Measurements from ENCODE around the gene YIPF5. TPM values are rescaled to one million over a fixed set of nuclear protein-coding genes. Genes with fewer than 3 reads are reported as not detected.

YIPF5 gene
- total RNA-seq, 1 experiment from 2014 or later: 24.1 TPM

DNA sequence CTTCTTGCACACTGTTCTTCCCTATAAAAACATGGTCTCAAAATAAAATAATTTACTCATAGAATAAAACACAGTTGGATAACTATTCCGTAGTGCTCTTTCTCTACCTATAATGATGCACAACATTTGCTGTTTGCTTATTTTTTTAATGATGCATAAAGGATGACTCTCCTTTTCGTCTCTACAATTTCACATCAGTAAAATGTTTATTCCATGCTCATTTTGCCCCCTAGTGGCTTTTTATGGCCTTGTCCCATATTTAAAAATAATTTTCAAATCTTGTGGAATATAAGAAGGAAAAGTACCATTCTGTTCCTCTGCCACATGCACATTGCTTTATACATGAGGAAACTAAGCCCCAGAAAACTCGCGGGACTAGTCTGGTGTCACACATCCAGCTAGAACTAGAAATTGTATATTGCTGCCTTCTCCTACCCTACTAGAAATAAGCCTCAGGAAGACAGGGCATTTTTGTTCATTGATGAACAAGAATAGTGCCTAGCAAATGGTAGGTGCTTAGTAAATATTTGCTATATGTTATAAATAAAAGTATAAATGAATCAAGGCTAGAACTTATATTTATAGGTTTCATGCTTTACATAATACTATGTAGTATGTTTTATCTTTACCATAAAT is 12.9 kb upstream of the YIPF5 start:
- no peaks in the 10 kb centered on the region for H3K9me3 ChIP-seq (ENCODE audit: low read length)
- ChIA-PET CTCF (no interaction called here), POLR2A (ENCODE audit: unreplicated experiment) (no interaction called here)
- peak; percentile 68 for DNase-seq
- no peaks in the 10 kb centered on the region for H3K79me2 ChIP-seq (ENCODE audit: low read length)
- H3F3A ChIP-seq (ENCODE audit: low read length, unreplicated experiment): no peaks in the 10 kb centered on the region
- 0 out of 2 replicates have a peak overlapping the region, but pooled peaks have one; percentile 19 for H3K4me2 ChIP-seq (ENCODE audit: low read length)
- H3K9me2 ChIP-seq (replicated peaks; ENCODE audit: low read length): no peaks in the 10 kb centered on the region
- H3K4me3 ChIP-seq (ENCODE audit: low read length): no peak overlapping the region
- no TSS peak for BruUV-seq (replicated peaks)
- no peak overlapping the region for H3K27ac ChIP-seq (ENCODE audit: low read length)
- H4K20me1 ChIP-seq (ENCODE audit: low read length): no peaks in the 10 kb centered on the region
- H3K4me1 ChIP-seq (ENCODE audit: insufficient read depth, low read length): peaks cover 10% of the 10 kb centered on the region
- TF ChIP-seq EZH2 (IDR thresholded peaks at IDR 0.05; ENCODE audit: low read length, unreplicated experiment): no peak
- TF ChIP-seq EZH2phosphoT487 (IDR thresholded peaks at IDR 0.05; ENCODE audit: borderline replicate concordance, low read length): no peak
- TF ChIP-seq, protein P1, sequence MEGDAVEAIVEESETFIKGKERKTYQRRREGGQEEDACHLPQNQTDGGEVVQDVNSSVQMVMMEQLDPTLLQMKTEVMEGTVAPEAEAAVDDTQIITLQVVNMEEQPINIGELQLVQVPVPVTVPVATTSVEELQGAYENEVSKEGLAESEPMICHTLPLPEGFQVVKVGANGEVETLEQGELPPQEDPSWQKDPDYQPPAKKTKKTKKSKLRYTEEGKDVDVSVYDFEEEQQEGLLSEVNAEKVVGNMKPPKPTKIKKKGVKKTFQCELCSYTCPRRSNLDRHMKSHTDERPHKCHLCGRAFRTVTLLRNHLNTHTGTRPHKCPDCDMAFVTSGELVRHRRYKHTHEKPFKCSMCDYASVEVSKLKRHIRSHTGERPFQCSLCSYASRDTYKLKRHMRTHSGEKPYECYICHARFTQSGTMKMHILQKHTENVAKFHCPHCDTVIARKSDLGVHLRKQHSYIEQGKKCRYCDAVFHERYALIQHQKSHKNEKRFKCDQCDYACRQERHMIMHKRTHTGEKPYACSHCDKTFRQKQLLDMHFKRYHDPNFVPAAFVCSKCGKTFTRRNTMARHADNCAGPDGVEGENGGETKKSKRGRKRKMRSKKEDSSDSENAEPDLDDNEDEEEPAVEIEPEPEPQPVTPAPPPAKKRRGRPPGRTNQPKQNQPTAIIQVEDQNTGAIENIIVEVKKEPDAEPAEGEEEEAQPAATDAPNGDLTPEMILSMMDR (conservative IDR thresholded peaks at IDR 0.05; ENCODE audit: low read depth, low read length): peak; percentile 72
- no peaks in the 10 kb centered on the region for H3K27me3 ChIP-seq (ENCODE audit: low read length)
- no peak overlapping the region for H3K9ac ChIP-seq (ENCODE audit: low read length)
- intact Hi-C loops (cut with micrococcal nuclease): loop anchor here (5.0 to 10.0 kb wide), 3 partner anchors 781 to 1466 kb away; partner anchors contain the start of gene NR3C1
- no peaks in the 10 kb centered on the region for H3K36me3 ChIP-seq (ENCODE audit: low read depth, low read length)
- H2AFZ ChIP-seq (ENCODE audit: low read length): no peak overlapping the region
- peak; percentile 73 for ATAC-seq

DNA sequence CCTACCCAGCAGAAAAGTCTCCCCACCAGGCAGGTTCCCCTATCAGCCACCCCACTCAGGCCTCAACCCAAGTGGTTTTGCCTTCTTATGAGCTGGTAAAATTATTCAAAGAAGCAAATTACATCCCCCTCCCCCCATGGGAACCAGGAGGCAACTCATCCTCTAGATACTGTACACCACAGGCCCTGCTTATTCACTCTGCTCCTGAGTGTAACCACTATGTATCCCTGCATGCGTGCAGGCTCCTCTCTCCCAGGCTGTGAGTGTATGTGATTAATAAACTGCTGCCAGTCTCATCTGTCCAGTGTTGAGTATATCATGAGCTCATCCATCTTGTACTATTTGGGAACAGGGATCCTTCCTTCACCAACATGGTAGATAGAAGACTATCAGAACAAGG is 8.8 kb upstream of the YIPF5 start:
- Histone ChIP-seq H3K9ac (ENCODE audit: low read length) (no peak overlapping the region), H3K36me3 (ENCODE audit: low read depth, low read length) (no peaks in the 10 kb centered on the region), H4K20me1 (ENCODE audit: low read length) (no peaks in the 10 kb centered on the region), H3K79me2 (ENCODE audit: low read length) (no peaks in the 10 kb centered on the region), H3K9me2 (replicated peaks; ENCODE audit: low read length) (no peaks in the 10 kb centered on the region), H2AFZ (ENCODE audit: low read length) (no peak overlapping the region), H3K27ac (ENCODE audit: low read length) (no peak overlapping the region), H3K4me1 (ENCODE audit: insufficient read depth, low read length) (no peaks in the 10 kb centered on the region), H3K4me2 (ENCODE audit: low read length) (no peak overlapping the region), H3F3A (ENCODE audit: low read length, unreplicated experiment) (no peaks in the 10 kb centered on the region), H3K4me3 (ENCODE audit: low read length) (no peak overlapping the region), H3K27me3 (ENCODE audit: low read length) (no peaks in the 10 kb centered on the region), H3K9me3 (ENCODE audit: low read length) (no peaks in the 10 kb centered on the region)
- intact Hi-C loops (cut with micrococcal nuclease): no loop called here
- CTCF ChIA-PET: interaction anchor here (0.5 kb wide), 1 partner anchor 1148 kb away, joined by 7 read pairs; no protein-coding TSS in a partner anchor
- BruUV-seq (replicated peaks): no TSS peak
- ATAC-seq (no peak), DNase-seq (no peak)
- POLR2A ChIA-PET (ENCODE audit: unreplicated experiment): no interaction called here
- no peak for TF ChIP-seq EZH2phosphoT487 (IDR thresholded peaks at IDR 0.05; ENCODE audit: borderline replicate concordance, low read length)
- TF ChIP-seq, protein P1 (conservative IDR thresholded peaks at IDR 0.05; ENCODE audit: low read depth, low read length): no peak

DNA sequence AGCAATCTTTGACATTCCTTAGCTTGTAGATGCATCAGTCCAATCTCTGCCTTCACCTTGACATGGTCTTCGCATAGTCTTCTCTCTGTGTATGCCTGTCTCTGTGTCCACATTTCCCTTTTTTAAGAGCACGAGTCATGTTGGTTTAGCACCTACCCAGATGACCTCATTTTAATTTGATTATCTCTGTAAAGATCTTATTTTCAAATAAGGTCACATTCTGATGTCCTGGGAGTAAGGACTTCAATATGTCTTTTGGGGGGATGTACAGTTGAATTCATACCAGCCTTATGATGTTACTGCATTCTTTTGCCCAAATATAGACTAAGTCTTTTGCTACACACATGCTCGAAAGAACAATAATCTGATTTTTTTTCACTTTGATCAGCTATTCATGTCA is 7.1 kb upstream of the YIPF5 start:
- H3K9me2 ChIP-seq (replicated peaks; ENCODE audit: low read length): no peaks in the 10 kb centered on the region
- no peak overlapping the region for H2AFZ ChIP-seq (ENCODE audit: low read length)
- no peaks in the 10 kb centered on the region for H3K9me3 ChIP-seq (ENCODE audit: low read length)
- H3F3A ChIP-seq (ENCODE audit: low read length, unreplicated experiment): no peaks in the 10 kb centered on the region
- ChIA-PET CTCF (no interaction called here), POLR2A (ENCODE audit: unreplicated experiment) (no interaction called here)
- H3K27me3 ChIP-seq (ENCODE audit: low read length): no peaks in the 10 kb centered on the region
- H3K4me3 ChIP-seq (ENCODE audit: low read length): no peak overlapping the region
- no peaks in the 10 kb centered on the region for H4K20me1 ChIP-seq (ENCODE audit: low read length)
- H3K79me2 ChIP-seq (ENCODE audit: low read length): no peaks in the 10 kb centered on the region
- BruUV-seq (replicated peaks): no TSS peak
- no peaks in the 10 kb centered on the region for H3K4me1 ChIP-seq (ENCODE audit: insufficient read depth, low read length)
- TF ChIP-seq EZH2phosphoT487 (IDR thresholded peaks at IDR 0.05; ENCODE audit: borderline replicate concordance, low read length) (no peak), EZH2 (IDR thresholded peaks at IDR 0.05; ENCODE audit: low read length, unreplicated experiment) (no peak)
- TF ChIP-seq, protein P1 (conservative IDR thresholded peaks at IDR 0.05; ENCODE audit: low read depth, low read length): no peak
- H3K4me2 ChIP-seq (ENCODE audit: low read length): no peak overlapping the region
- no peaks in the 10 kb centered on the region for H3K36me3 ChIP-seq (ENCODE audit: low read depth, low read length)
- H3K27ac ChIP-seq (ENCODE audit: low read length): no peak overlapping the region
- no peak for ATAC-seq
- H3K9ac ChIP-seq (ENCODE audit: low read length): no peak overlapping the region
- DNase-seq: no peak
- intact Hi-C loops (cut with micrococcal nuclease): no loop called here

All from PC-3 (cell line).